HG02870 (cell line): ENCODE results near the gene SLC14A1.

Source experiments
- ATAC-seq: cut with Tn5 transposase; IDR thresholded peaks from one replicate; pipeline ENCODE4 v1.9.1; 2021; ENCODE audit warnings: mild to moderate bottlenecking, moderate library complexity; ENCODE audit not compliant: unreplicated experiment

SLC14A1 gene

GRCh38 chr18:45723567-45724355, at the start of gene SLC14A1:
SLC14A1 (plus strand) TSS chr18:45724181; CDS start chr18:45730321, 6,140 bp downstream.
- no peak for ATAC-seq

GRCh38 chr18:45677276-45677807, 46.6 kb upstream of the SLC14A1 start:
- no peak for ATAC-seq

GRCh38 chr18:45678441-45678840, 45.5 kb upstream of the SLC14A1 start:
- ATAC-seq, result no peak

- no peak for ATAC-seq
These were observed 45.1 kb upstream of the SLC14A1 start for GRCh38 chr18:45678850-45679249.

GRCh38 chr18:45680066-45680690, 43.8 kb upstream of the SLC14A1 start:
- ATAC-seq, result no peak

- no peak for ATAC-seq
These were observed 41.8 kb upstream of the SLC14A1 start for GRCh38 chr18:45682181-45682580.

- no peak for ATAC-seq
These were observed 39.5 kb upstream of the SLC14A1 start for GRCh38 chr18:45684341-45685115.

GRCh38 chr18:45686891-45687611, 36.9 kb upstream of the SLC14A1 start:
- ATAC-seq, result peak; percentile 86

GRCh38 chr18:45687621-45688020, 36.4 kb upstream of the SLC14A1 start:
- ATAC-seq, result peak; percentile 23

GRCh38 chr18:45688113-45688512, 35.9 kb upstream of the SLC14A1 start:
- no peak for ATAC-seq

GRCh38 chr18:45688833-45689232, 35.1 kb upstream of the SLC14A1 start:
- ATAC-seq, result no peak

- no peak for ATAC-seq
These were observed 34.6 kb upstream of the SLC14A1 start for GRCh38 chr18:45689396-45689795.

GRCh38 chr18:45690975-45691815, 32.8 kb upstream of the SLC14A1 start:
- no peak for ATAC-seq

GRCh38 chr18:45691816-45692179, 32.2 kb upstream of the SLC14A1 start:
- no peak for ATAC-seq

GRCh38 chr18:45702708-45703265, 21.2 kb upstream of the SLC14A1 start:
- ATAC-seq, result no peak

GRCh38 chr18:45708831-45709230, 15.2 kb upstream of the SLC14A1 start:
- ATAC-seq, result no peak

GRCh38 chr18:45712061-45712460, 11.9 kb upstream of the SLC14A1 start:
- no peak for ATAC-seq

- ATAC-seq, result no peak
These were observed 10.7 kb upstream of the SLC14A1 start for GRCh38 chr18:45713239-45713638.

- no peak for ATAC-seq
These were observed 8.7 kb upstream of the SLC14A1 start for GRCh38 chr18:45715212-45715780.
